Astrocyte of the cerebellum (primary cell): Measurements from ENCODE around the gene TRMT44.

Experiments
- DNase-seq: peaks from one replicate; pipeline ENCODE4 v3.0.0-alpha.2; 2011; ENCODE audit warnings: low read depth
- H3K4me3 ChIP-seq: 2 replicates; pipeline ENCODE4 v1.5.1; 2011; ENCODE audit warnings: mild to moderate bottlenecking, low read depth, low read length, moderate library complexity
- CTCF ChIP-seq: IDR thresholded peaks from 2 replicates; pipeline ENCODE4 v1.5.1; 2012; ENCODE audit warnings: low read length, low read depth, moderate library complexity, mild to moderate bottlenecking; ENCODE audit errors: missing control alignments
- in situ Hi-C: cut with HindIII; loops from 2 replicates; pipeline ENCODE4 v1.10.0; 2017; ENCODE audit warnings: low sequenced_read_pairs

Gene TRMT44

DNA sequence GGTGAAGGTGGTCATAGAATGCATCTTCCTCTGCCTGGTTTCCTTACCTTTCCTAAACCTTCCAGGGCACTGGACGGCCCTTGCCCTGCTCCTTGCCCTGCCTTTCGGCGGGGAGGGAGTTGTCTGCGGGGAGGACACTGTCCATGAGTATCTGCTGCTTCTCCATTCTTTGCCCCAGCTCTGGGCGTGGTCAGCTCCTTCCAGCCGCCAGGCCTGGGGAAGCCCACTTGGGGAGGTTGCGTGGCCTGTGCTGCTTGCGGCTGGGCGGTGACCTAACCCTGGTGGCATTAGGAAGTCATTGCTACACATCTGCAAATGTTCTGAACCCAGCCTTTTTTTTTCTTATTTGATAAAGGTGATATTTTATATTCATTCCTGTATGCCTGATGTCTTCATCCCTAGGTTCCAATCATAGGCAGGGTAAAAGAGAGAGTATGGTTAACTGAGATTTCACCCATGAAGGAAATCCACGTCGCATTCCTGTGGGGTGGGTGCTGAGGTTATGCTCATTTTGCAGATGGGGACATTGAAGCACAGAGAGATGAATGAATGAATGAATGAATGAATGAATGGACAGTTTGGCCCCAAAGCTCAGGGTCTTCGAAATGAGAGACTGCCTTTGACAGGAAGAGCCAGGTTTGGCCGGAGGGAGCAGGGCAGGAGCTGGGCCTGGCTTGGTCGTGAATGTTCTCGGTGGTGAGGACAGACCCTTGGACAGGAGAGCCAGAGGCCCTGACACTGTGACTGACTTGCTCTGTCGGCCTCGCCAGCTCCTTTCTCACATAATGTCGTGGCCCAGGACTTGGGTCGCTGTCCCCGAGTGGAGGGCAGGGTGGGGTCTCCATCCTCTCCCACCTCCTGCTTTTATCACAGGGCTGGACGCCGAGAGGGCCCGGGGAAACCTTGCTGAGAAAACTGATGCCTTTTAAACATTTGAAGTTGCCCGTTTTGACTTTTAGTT, 81.9 kb downstream of the TRMT44 start:
- in situ Hi-C loops, result no loop called here
- H3K4me3 ChIP-seq, result no peak overlapping the region
- no peak for DNase-seq
- TF ChIP-seq CTCF, result no peak

DNA sequence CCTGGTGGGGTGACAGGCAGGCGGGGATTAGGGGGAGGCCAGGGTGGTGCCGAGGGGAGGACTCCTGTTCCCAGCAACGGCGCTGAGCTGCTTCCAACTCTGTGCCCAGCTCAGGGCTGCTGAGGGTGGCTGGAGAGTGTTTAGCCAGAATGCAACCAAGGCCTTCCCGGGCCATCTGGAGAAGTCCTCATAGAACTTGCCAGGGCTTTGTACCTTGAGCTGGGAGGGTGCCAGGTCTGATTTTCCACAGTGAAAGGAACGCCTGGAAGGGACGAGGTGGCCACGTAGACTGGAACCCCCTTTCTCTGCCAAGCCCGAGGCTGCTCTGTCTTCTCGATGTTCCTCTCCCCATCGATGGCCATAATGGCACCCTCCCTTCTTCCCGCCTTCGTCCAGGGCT, 82.6 kb downstream of the TRMT44 start:
- no peak for TF ChIP-seq CTCF
- H3K4me3 ChIP-seq, result no peak overlapping the region
- in situ Hi-C loops, result no loop called here
- no peak for DNase-seq

- in situ Hi-C loops, result no loop called here
- H3K4me3 ChIP-seq, result no peak overlapping the region
- DNase-seq, result no peak
- TF ChIP-seq CTCF, result no peak
These were observed 83.2 kb downstream of the TRMT44 start for GRCh38 chr4:8523766-8524165.

DNA sequence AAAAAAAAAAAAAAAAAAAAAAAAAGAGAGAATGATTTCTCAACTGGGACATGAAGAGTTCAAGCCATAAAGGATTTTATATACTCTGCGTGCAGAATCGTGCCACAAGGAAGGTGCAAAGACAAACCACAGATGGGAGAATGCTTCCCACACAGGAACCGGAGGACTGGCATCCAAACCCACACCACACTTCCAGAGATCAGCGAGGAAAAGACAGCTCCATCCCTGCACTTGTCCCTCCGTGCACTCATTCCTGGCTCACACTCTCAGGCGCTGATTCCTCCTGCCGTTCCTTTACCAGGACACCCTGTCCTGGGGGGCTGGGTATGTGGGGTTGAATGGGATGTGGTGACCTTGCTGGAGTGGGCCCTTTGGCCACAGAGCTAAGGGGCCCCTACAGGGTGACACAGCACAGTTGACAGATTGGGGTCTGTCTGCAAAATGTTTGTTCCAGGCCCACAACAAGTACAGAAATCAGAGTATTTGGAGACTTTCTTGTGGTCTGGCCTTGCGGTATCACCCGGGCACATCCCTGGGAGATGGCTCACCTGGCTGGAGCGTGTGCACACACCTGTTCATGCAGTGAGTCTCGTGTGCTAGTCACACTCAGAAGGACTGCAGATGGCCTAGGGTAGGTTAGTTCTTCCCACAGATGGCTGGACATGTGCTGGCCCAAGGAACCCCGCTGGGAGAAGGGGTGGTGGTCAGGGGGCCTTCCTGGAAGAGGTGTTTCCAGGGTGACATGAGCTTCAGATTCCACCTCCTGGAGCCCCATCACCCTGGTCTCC, 84.2 kb downstream of the TRMT44 start:
- no peak for DNase-seq
- H3K4me3 ChIP-seq, result no peak overlapping the region
- TF ChIP-seq CTCF, result no peak
- in situ Hi-C loops, result no loop called here

- no peak for DNase-seq
- in situ Hi-C loops, result no loop called here
- TF ChIP-seq CTCF, result no peak
- H3K4me3 ChIP-seq, result no peak overlapping the region
These were observed 85.0 kb downstream of the TRMT44 start for GRCh38 chr4:8525383-8526120.
